Natural killer cell (primary cell): ENCODE data around the gene PATE4. TPM values are rescaled to one million over a fixed set of nuclear protein-coding genes. Genes with fewer than 3 reads are reported as not detected.

Source experiments
- ATAC-seq, 3 donors: fragments of 150-1000 bp in 2 of 3; fragments of 200-7000 bp in 1 of 3; cut with Tn5 transposase; 1 replicate in 1 of 3; 2 replicates in 2 of 3; pipeline ENCODE4 v1.10.0; 2021; ENCODE audit warnings: mild to moderate bottlenecking in 2 of 3, moderate library complexity in 2 of 3
- DNase-seq, 2 donors: peaks; one replicate each; pipeline versions ENCODE4 v3.0.0 to v3.0.0-alpha.2; 2013 to 2021; ENCODE audit warnings: mixed read lengths in 1 of 2
- H3K27ac ChIP-seq: one replicate; pipeline ENCODE4 v1.5.1; 2013; ENCODE audit warnings: mild to moderate bottlenecking, low read length
- H3K27me3 ChIP-seq: one replicate; pipeline ENCODE4 v1.6.1; 2013; ENCODE audit warnings: low read length; ENCODE audit not compliant: control insufficient read depth, insufficient read depth
- H3K36me3 ChIP-seq: one replicate; pipeline ENCODE4 v1.6.1; 2013; ENCODE audit warnings: low read length; ENCODE audit not compliant: control insufficient read depth, insufficient read depth
- H3K4me1 ChIP-seq: one replicate; pipeline ENCODE4 v1.6.1; 2013; ENCODE audit warnings: low read length; ENCODE audit not compliant: control insufficient read depth, insufficient read depth
- H3K4me3 ChIP-seq: one replicate; pipeline ENCODE4 v1.5.1; 2013; ENCODE audit warnings: low read length
- H3K9me3 ChIP-seq: one replicate; pipeline ENCODE4 v1.6.1; 2013; ENCODE audit warnings: low read length; ENCODE audit not compliant: control insufficient read depth, insufficient read depth
- H3K27ac Mint-ChIP-seq, 2 donors: one replicate each; pipeline ENCODE4 v1.8.0; 2022; ENCODE audit warnings: mild to moderate bottlenecking in 2 of 2, mixed read lengths in 2 of 2, moderate library complexity in 1 of 2
- H3K27me3 Mint-ChIP-seq, 2 donors: one replicate each; pipeline ENCODE4 v1.8.0; 2022; ENCODE audit warnings: low read depth in 2 of 2, mixed read lengths in 2 of 2
- H3K36me3 Mint-ChIP-seq: one replicate; pipeline ENCODE4 v1.8.0; 2022; ENCODE audit warnings: mixed read lengths
- H3K4me1 Mint-ChIP-seq, 2 donors: one replicate each; pipeline ENCODE4 v1.8.0; 2022; ENCODE audit warnings: mixed read lengths in 2 of 2
- H3K4me3 Mint-ChIP-seq: one replicate; pipeline ENCODE4 v1.8.0; 2022; ENCODE audit warnings: mild to moderate bottlenecking, moderate library complexity, mixed read lengths
- H3K9me3 Mint-ChIP-seq, 2 donors: one replicate each; pipeline ENCODE4 v1.8.0; 2022; ENCODE audit warnings: mixed read lengths in 2 of 2
- CTCF ChIP-seq: fragments of 200-600 bp; IDR thresholded peaks from one replicate; pipeline ENCODE4 v1.8.0; 2022; ENCODE audit warnings: antibody characterized with exemption
- WGBS: methylation state at CpG from one replicate; pipeline ENCODE4 v1.1.7; 2013; ENCODE audit warnings: missing lambda C conversion rate; ENCODE audit not compliant: insufficient coverage; 5-methylcytosine and 5-hydroxymethylcytosine counted together
- intact Hi-C: fragments of 100-400 bp; cut with micrococcal nuclease; formaldehyde crosslinking; loops from one replicate; pipeline ENCODE4 v1.14.2; 2022
- total RNA-seq, 4 donors: library from RNA; stranded (reverse); fragments of 120-200 nt in 1 of 4; gene quantifications; one replicate each; pipeline versions ENCODE4 v1.2.3 to v1.2.4, GENCODE V29; 2013 to 2022

Gene PATE4
- total RNA-seq, 3 donors from 2014 or later (not counting 1 experiment from before 2014, with no cell fraction given), result not detected

- H3K36me3 Mint-ChIP-seq, result no peaks in the 10 kb centered on the region
- peaks cover 0 to 1% of the 10 kb centered on the region in 2 donors for H3K4me1 Mint-ChIP-seq
- H3K4me3 Mint-ChIP-seq, result no peak overlapping the region
Measured at GRCh38 chr11:125869521-125869920, 36.4 kb downstream of the PATE4 start.

GRCh38 chr11:125871391-125872137 is 38.4 kb downstream of the PATE4 start:
- no peaks in the 10 kb centered on the region for H3K27me3 ChIP-seq
- Mint-ChIP-seq H3K4me1 (peaks cover 0 to 5% of the 10 kb centered on the region in 2 donors), H3K36me3 (no peaks in the 10 kb centered on the region), H3K27ac (no peak overlapping the region), H3K9me3 (no peaks in the 10 kb centered on the region), H3K4me3 (no peak overlapping the region), H3K27me3 (peaks cover 2 to 31% of the 10 kb centered on the region in 2 donors)
- WGBS, result 95% methylated on average over 10 of the region's 10 CpGs
- no peak for TF ChIP-seq CTCF
- H3K4me3 ChIP-seq, result no peak overlapping the region
- ATAC-seq, result peak in 1 of 3 donors; percentile 43
- H3K9me3 ChIP-seq, result no peaks in the 10 kb centered on the region
- intact Hi-C loops, result no loop called here
- DNase-seq, result peak in 1 of 2 donors; percentile 48
- no peak overlapping the region for H3K27ac ChIP-seq
- H3K4me1 ChIP-seq, result no peaks in the 10 kb centered on the region
- H3K36me3 ChIP-seq, result no peaks in the 10 kb centered on the region

More at GRCh38 chr11:125869521-125869920, 36.4 kb downstream of the PATE4 start:
- H3K4me3 ChIP-seq, result no peak overlapping the region
- no peak overlapping the region for H3K27ac Mint-ChIP-seq
- peaks cover 2 to 26% of the 10 kb centered on the region in 2 donors for H3K27me3 Mint-ChIP-seq
- no peak overlapping the region for H3K27ac ChIP-seq
- ATAC-seq, result no peak
- WGBS, result 78% methylated on average over 1 of the region's 2 CpGs
- no peaks in the 10 kb centered on the region for H3K9me3 Mint-ChIP-seq
- H3K4me1 ChIP-seq, result no peaks in the 10 kb centered on the region
- no peaks in the 10 kb centered on the region for H3K9me3 ChIP-seq
- no peak for DNase-seq
- intact Hi-C loops, result no loop called here
- TF ChIP-seq CTCF, result no peak
- no peaks in the 10 kb centered on the region for H3K36me3 ChIP-seq
- no peaks in the 10 kb centered on the region for H3K27me3 ChIP-seq

- no peaks in the 10 kb centered on the region for H3K27me3 ChIP-seq
- Mint-ChIP-seq H3K27ac (no peak overlapping the region), H3K9me3 (no peaks in the 10 kb centered on the region), H3K4me3 (no peak overlapping the region), H3K27me3 (peaks cover 2 to 31% of the 10 kb centered on the region in 2 donors), H3K36me3 (no peaks in the 10 kb centered on the region), H3K4me1 (peaks cover 0 to 5% of the 10 kb centered on the region in 2 donors)
- DNase-seq, result no peak
- H3K27ac ChIP-seq, result no peak overlapping the region
- ATAC-seq, result no peak
- no peaks in the 10 kb centered on the region for H3K9me3 ChIP-seq
- no peaks in the 10 kb centered on the region for H3K4me1 ChIP-seq
- no peak for TF ChIP-seq CTCF
- H3K4me3 ChIP-seq, result no peak overlapping the region
- no peaks in the 10 kb centered on the region for H3K36me3 ChIP-seq
- intact Hi-C loops, result no loop called here
Measured at GRCh38 chr11:125872138-125872491, 39.0 kb downstream of the PATE4 start.
